Panc1 (cell line): Measurements from ENCODE around the gene ALPK1. TPM values are rescaled to one million over a fixed set of nuclear protein-coding genes. Genes with fewer than 3 reads are reported as not detected.

Source experiments
- ATAC-seq: fragments of 200-7000 bp; cut with Tn5 transposase; 2 replicates; pipeline ENCODE4 v1.9.1; 2020; ENCODE audit warnings: mild to moderate bottlenecking, moderate library complexity
- BruUV-seq: library from RNA; stranded (reverse); fragments of 400-500 nt; replicated peaks from 2 replicates; lab custom pipeline; 2021; lab: Mats Ljungman, UMichigan
- CTCF ChIA-PET: fragments of 300-600 bp; sonication (Branson Sonifier 250); formaldehyde crosslinking; loops from one replicate; lab custom pipeline; 2022; ENCODE audit warnings: antibody characterized with exemption; lab: Charles Lee
- POLR2A ChIA-PET: fragments of 300-600 bp; sonication (Branson Sonifier 250); formaldehyde crosslinking; loops from one replicate; lab custom pipeline; 2022; ENCODE audit warnings: antibody characterized with exemption; lab: Charles Lee
- DNase-seq: peaks from one replicate; pipeline ENCODE4 v3.0.0-alpha.2; 2010; ENCODE audit warnings: low read depth, low spot score
- H3K27ac ChIP-seq: 2 replicates; pipeline ENCODE4 v1.5.1; 2011; ENCODE audit warnings: mild to moderate bottlenecking, low read length, inconsistent platforms
- H3K27me3 ChIP-seq: fragments of 200-500 bp; sonication (Bioruptor generic); 2 replicates; pipeline ENCODE4 v1.6.0; 2014; ENCODE audit warnings: low read length, inconsistent platforms; ENCODE audit not compliant: control insufficient read depth, insufficient read depth
- H3K36me3 ChIP-seq: fragments of 200-500 bp; sonication (Bioruptor generic); 2 replicates; pipeline ENCODE4 v1.5.1; 2014; ENCODE audit warnings: inconsistent platforms, mild to moderate bottlenecking, low read length, moderate library complexity; ENCODE audit not compliant: control insufficient read depth, insufficient read depth
- H3K4me1 ChIP-seq: 2 replicates; pipeline ENCODE4 v1.5.1; 2011; ENCODE audit warnings: inconsistent platforms, mild to moderate bottlenecking, low read length, moderate library complexity; ENCODE audit not compliant: control insufficient read depth, insufficient read depth
- H3K4me3 ChIP-seq, 2 experiments: 2 replicates each; pipeline ENCODE4 v1.5.1; 2011 to 2012; ENCODE audit warnings: low read depth in 2 of 2, low read length in 2 of 2, mild to moderate bottlenecking in 2 of 2, inconsistent platforms in 1 of 2, moderate library complexity in 1 of 2
- H3K9me3 ChIP-seq: fragments of 200-500 bp; sonication (Bioruptor generic); 2 replicates; pipeline ENCODE4 v1.5.1; 2014; ENCODE audit warnings: low read depth, mild to moderate bottlenecking, inconsistent platforms, low read length, moderate library complexity; ENCODE audit not compliant: control insufficient read depth, insufficient read depth
- CTCF ChIP-seq: fragments of 450-650 bp; IDR thresholded peaks from 2 replicates; pipeline ENCODE4 v1.5.1; 2017; ENCODE audit warnings: mild to moderate bottlenecking
- POLR2AphosphoS5 ChIP-seq: IDR thresholded peaks from 2 replicates; pipeline ENCODE4 v1.6.1; 2012; ENCODE audit warnings: mild to moderate bottlenecking, low read depth, low read length, moderate library complexity
- REST ChIP-seq, 2 experiments: IDR thresholded peaks; 2 replicates each; pipeline ENCODE4 v1.6.1; 2011 to 2012; ENCODE audit warnings: low read depth in 2 of 2, control low read depth in 1 of 2, low read length in 1 of 2, mild to moderate bottlenecking in 1 of 2, moderate library complexity in 1 of 2; ENCODE audit not compliant: insufficient read depth in 1 of 2
- SIN3A ChIP-seq: IDR thresholded peaks from 2 replicates; pipeline ENCODE4 v1.6.1; 2012; ENCODE audit warnings: low read depth, mild to moderate bottlenecking, low read length, moderate library complexity, borderline replicate concordance; ENCODE audit not compliant: insufficient read depth
- TCF7L2 ChIP-seq: IDR thresholded peaks from 2 replicates; pipeline ENCODE4 v1.6.1; 2011; ENCODE audit warnings: mild to moderate bottlenecking, low read depth, low read length, inconsistent platforms
- in situ Hi-C: cut with HindIII; loops from 2 replicates; pipeline ENCODE4 v1.10.0; 2016; ENCODE audit warnings: low sequenced_read_pairs, low pct_unique_long_range_greater_than_20kb
- intact Hi-C: fragments of 100-400 bp; cut with micrococcal nuclease; formaldehyde crosslinking; loops from one replicate; pipeline ENCODE4 v1.10.0; 2022; ENCODE audit not compliant: unreplicated experiment
- total RNA-seq: library from RNA; stranded (reverse); gene quantifications from one replicate; pipeline ENCODE4 v1.2.1, GENCODE V29; 2021; ENCODE audit not compliant: unreplicated experiment

ALPK1 gene
- total RNA-seq, 1 experiment from 2014 or later, result 1.4 TPM

- Histone ChIP-seq H3K4me3 (no peak overlapping the region), H3K27ac (no peak overlapping the region), H3K9me3 (no peaks in the 10 kb centered on the region), H3K27me3 (no peaks in the 10 kb centered on the region), H3K4me1 (no peaks in the 10 kb centered on the region), H3K36me3 (no peaks in the 10 kb centered on the region)
- TF ChIP-seq TCF7L2, result no peak
- no peak for TF ChIP-seq CTCF
- no peak for TF ChIP-seq REST (IDR thresholded peaks at IDR 0.05; ENCODE audit: insufficient read depth in 1 of 2, low read depth in 2 of 2, low read length in 1 of 2)
- TF ChIP-seq POLR2AphosphoS5, result no peak
- no peak for TF ChIP-seq SIN3A
- no TSS peak for BruUV-seq
- ChIA-PET POLR2A (no interaction called here), CTCF (no interaction called here)
- ATAC-seq, result no peak
- in situ Hi-C loops, result no loop called here
- DNase-seq, result no peak
- intact Hi-C loops, result no loop called here
These were observed 124.7 kb downstream of the ALPK1 start for GRCh38 chr4:112421911-112422310.

GRCh38 chr4:112422644-112423043 is 125.5 kb downstream of the ALPK1 start:
- intact Hi-C loops (no loop called here), in situ Hi-C loops (no loop called here)
- Histone ChIP-seq H3K4me3 (no peak overlapping the region), H3K27ac (no peak overlapping the region), H3K36me3 (no peaks in the 10 kb centered on the region), H3K9me3 (no peaks in the 10 kb centered on the region), H3K4me1 (no peaks in the 10 kb centered on the region), H3K27me3 (no peaks in the 10 kb centered on the region)
- ATAC-seq (no peak), DNase-seq (no peak)
- CTCF ChIA-PET, result no interaction called here
- BruUV-seq, result no TSS peak
- TF ChIP-seq POLR2AphosphoS5 (no peak), SIN3A (no peak), TCF7L2 (no peak), REST (IDR thresholded peaks at IDR 0.05; ENCODE audit: insufficient read depth in 1 of 2, low read depth in 2 of 2, low read length in 1 of 2) (no peak)
- POLR2A ChIA-PET, result no interaction called here
